ENCODE results near the gene NAGPA.

The NAGPA gene

GRCh38 chr16:5011637-5012036 is 22.1 kb downstream of the NAGPA start:
- no peak for DNase-seq (ENCODE audit: low read depth)
- no peak for TF ChIP-seq CTCF (IDR thresholded peaks at IDR 0.05; ENCODE audit: control insufficient read depth, extremely low read depth, insufficient read depth)
- H3K4me3 ChIP-seq (ENCODE audit: low read depth, low read length): no peak overlapping the region

GRCh38 chr16:5010576-5011329 is 23.0 kb downstream of the NAGPA start:
- TF ChIP-seq CTCF (IDR thresholded peaks at IDR 0.05; ENCODE audit: control insufficient read depth, extremely low read depth, insufficient read depth): no peak
- DNase-seq (ENCODE audit: low read depth): no peak

GRCh38 chr16:5008311-5008731 is 25.4 kb downstream of the NAGPA start:
- H3K4me3 ChIP-seq (ENCODE audit: low read depth, low read length): no peak overlapping the region
- TF ChIP-seq CTCF (IDR thresholded peaks at IDR 0.05; ENCODE audit: control insufficient read depth, extremely low read depth, insufficient read depth): no peak
- DNase-seq (ENCODE audit: low read depth): no peak

More at GRCh38 chr16:5010576-5011329, 23.0 kb downstream of the NAGPA start:
- no peak overlapping the region for H3K4me3 ChIP-seq (ENCODE audit: low read depth, low read length)

GRCh38 chr16:5007256-5007655 is 26.5 kb downstream of the NAGPA start:
- no peak for TF ChIP-seq CTCF (IDR thresholded peaks at IDR 0.05; ENCODE audit: control insufficient read depth, extremely low read depth, insufficient read depth)

GRCh38 chr16:5006348-5007193 is 27.2 kb downstream of the NAGPA start:
- no peak for TF ChIP-seq CTCF (IDR thresholded peaks at IDR 0.05; ENCODE audit: control insufficient read depth, extremely low read depth, insufficient read depth)
- no peak for DNase-seq (ENCODE audit: low read depth)
- no peak overlapping the region for H3K4me3 ChIP-seq (ENCODE audit: low read depth, low read length)

More at GRCh38 chr16:5007256-5007655, 26.5 kb downstream of the NAGPA start:
- DNase-seq (ENCODE audit: low read depth): no peak
- H3K4me3 ChIP-seq (ENCODE audit: low read depth, low read length): no peak overlapping the region

GRCh38 chr16:5005916-5006315 is 27.8 kb downstream of the NAGPA start:
- DNase-seq (ENCODE audit: low read depth): no peak
- H3K4me3 ChIP-seq (ENCODE audit: low read depth, low read length): no peak overlapping the region
- TF ChIP-seq CTCF (IDR thresholded peaks at IDR 0.05; ENCODE audit: control insufficient read depth, extremely low read depth, insufficient read depth): no peak

All from LNCaP clone FGC (cell line).